Measurements from ENCODE around the gene APOBEC2.

Gene APOBEC2

DNA sequence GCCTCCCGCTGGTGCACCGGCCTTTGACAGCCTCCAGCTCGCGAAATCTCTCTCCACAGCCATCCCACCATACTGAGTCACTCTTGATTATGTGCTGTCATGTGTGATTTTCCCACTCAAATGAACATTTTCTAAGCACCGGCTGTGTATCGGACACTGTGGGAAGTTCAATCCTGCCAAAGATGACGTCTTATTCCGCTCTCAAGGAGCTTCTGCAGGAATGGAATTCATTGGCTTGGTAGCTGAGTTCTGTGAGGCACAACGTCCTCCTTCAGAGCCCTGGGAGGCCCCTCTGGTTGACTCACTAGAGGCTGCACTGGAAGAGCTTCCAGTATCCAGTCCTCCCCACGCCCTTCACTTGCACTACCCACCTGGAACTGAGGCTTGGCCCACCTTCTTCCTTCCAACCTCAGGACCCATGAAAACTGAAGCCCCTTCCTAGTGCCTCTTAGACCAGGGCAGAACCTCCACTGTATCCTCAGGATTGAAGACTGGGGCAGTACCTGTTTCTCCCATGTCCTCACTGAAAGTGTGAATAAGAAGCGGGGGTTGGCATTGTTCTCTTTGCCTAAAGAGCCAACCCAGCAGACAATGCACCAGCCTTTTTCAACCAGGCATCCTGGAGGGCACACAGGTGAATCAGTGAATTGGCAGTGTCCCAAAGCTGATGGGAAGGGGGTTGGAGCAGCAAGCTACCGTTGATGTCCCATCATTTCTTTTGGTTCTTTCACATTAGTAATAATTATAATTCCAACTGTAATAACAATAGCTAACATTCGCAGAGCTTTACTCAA lies 15.7 kb upstream of the APOBEC2 start:
- no peak for DNase-seq (ENCODE audit: extremely low read depth in 1 of 2, low read depth in 1 of 2)

DNA sequence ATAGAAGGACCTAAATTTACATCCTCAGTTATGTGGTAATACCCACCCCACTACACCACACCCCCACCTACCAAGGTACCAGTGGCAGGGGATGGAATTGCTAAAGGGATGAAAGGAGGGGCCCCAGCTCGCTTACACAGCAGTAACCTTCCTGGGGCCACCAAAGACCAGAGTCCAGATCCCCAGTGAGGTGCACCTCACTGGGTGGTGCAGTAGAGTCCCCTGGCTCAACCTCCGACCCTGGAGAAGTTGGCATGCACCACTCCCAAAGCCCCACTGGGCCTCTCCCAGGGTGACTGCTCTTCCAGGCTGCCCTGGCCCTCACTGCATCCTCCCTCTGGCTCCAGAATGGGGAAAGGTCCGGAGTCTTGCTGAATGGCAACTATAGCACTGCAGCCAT lies 14.8 kb upstream of the APOBEC2 start:
- DNase-seq (ENCODE audit: extremely low read depth in 1 of 2, low read depth in 1 of 2), result no peak

DNA sequence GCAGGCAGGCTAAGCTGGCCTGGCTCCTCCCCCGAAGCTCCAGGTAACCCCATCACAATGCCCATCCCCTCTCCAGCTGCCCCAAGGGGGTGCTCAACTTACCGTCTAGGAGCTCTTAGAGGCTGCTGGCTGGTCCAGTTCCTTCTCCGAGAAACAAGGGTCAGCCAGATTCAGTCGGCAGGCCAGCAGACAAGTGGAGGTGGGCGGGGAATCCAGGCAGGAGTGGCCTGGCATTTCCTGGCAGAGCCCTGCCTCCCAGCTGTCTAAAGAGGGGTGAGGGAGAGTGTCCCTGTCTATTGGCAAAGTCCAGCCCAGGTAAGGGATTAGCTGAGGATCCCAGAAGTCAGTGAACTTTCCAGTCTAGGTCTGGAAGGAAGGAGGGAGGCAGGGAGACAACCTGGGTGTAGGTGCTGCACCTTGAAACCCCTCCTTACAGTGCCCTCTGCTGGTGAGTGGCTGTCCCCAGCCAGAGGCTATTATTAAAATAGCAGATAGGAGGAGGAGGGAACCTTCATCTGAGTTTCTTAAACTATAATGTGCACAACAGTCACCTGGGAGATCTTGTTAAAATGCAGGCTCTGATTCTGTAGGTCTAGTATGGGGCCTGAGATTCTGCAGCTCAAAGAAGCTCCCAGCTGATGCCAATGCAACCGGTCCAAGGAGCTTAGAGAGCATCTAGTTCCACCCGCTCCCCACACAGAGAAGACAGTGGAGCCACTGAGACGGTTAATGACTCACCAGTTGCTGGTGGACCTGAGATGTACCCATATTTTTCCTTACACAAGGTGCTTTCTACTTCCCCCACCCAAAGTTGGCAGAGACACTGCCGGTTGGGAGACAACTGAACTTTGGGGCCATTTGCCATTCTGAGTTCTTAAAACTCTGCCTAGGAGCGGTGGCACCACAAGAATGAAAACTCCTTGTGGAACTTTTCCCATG lies 13.7 kb upstream of the APOBEC2 start, which contains the start of gene UNC5CL:
Gene UNC5CL (minus strand): TSS at position 162 of the 939 bp plus-strand sequence. CDS start 4,147 bp downstream, outside the sequence.
- peak in 1 of 2 donors; percentile 27 for DNase-seq (ENCODE audit: extremely low read depth in 1 of 2, low read depth in 1 of 2)

DNA sequence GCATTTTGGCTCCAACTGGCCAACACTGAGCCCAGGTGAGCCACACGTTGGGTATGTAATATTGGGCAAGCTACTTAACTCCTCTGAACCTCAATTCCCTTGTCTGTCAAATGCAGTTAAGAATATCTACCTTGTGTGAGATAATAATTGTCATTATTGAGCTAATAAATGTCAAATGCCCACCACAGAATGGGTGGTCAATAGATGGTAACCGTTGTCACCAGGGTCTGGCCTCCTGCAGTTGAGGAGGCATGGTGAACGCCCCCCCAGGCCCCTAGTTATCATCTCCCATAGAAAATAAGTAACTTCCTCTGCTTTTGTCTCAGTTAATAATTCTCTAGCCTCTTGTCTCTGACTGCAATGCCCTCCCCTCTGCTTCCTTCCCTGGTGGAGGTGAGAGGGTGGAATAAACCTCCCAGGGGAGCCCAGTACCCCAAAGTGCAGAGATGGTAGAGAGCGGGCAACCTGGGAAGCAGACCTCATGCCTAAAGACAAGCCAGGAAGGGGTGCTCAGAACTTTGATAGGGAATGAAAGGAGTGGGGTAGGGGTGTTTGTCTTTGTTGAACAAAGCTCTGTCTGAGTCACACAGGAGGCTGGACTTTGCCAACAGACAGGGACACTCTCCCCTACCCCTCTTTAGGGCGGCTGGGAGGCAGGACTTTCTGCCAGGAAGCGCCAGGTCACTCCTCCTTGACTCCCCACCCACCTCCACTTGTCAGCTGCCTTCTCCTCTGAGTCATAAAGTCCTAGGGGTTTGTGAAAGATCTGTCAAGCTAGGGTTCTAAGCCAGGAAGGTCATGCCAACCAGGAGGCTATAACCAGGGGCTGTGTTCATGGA lies 12.7 kb upstream of the APOBEC2 start:
- no peak for DNase-seq (ENCODE audit: extremely low read depth in 1 of 2, low read depth in 1 of 2)

DNA sequence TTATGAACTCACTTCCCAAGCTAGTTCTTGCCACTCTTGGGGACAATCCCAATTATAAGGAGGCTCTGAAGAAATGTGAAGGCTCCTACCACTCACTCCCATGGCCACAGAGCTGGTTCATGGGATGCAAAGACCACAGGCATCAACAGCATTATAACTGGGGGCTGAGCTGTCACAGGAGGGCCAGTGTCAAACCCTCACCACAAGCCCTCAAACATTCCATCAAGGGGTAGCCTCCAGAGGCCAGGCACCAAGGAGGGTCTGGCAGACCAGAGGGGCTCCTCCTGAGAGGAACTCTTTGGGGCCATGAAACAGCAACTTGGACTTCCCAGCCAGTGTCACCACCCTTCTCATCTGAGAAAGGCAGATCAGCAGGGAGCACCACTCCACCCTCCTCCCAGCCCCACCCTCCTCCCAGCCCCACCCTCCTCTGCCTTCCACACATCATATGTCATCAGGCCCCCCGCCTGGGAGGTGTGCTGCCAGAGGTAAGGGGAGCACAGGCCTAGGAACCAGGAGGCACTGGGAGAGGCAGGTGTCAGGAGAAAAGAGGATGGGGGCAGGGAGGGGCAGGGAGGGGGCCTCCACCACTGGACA lies 12.0 kb upstream of the APOBEC2 start:
- no peak for DNase-seq (ENCODE audit: extremely low read depth in 1 of 2, low read depth in 1 of 2)

DNA sequence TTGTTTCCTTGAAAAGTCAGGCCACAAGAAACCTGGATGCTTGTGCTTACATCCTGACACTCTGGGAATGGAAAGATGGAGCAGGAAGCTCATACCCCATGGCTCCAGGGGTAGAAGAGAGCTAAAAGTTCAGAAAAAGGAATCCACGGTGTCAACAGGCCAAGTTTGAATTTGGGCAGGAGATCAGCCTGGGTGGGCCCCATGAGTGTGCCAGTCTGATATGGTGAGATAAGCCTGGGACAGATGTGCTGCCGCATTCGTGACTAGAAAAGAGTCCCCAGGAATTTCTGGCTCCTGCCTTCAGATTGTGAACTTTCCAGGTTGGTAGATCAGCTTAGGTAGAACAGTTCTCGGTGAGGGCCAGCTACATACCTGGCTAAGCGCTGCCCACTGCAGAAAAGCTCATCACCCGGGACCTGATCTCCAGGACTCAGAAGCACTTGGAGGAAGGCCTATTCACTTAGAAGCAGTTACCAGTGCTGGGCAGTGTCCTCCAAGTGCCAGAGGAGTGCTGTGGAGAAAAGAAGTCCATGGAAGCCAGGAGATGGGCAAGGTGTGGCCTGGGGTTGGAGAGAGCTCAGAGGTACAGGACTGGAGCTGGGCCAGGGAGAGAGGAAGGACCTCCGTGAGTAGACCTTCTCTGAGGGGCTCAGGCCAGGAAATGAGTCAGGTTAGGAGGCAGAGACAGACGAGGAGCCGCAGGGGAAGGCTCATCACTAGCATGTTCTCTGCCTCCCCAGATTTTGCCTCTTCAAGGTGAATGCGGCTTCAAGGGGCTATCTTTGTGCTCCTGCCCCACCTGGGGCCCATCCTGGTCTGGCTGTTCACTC lies 10.6 kb upstream of the APOBEC2 start, which contains the start of gene TSPO2:
Gene TSPO2 (plus strand): TSS at position 242 of the 830 bp plus-strand sequence. CDS start 519 bp downstream, at position 761.
- DNase-seq (ENCODE audit: extremely low read depth in 1 of 2, low read depth in 1 of 2), result no peak

DNA sequence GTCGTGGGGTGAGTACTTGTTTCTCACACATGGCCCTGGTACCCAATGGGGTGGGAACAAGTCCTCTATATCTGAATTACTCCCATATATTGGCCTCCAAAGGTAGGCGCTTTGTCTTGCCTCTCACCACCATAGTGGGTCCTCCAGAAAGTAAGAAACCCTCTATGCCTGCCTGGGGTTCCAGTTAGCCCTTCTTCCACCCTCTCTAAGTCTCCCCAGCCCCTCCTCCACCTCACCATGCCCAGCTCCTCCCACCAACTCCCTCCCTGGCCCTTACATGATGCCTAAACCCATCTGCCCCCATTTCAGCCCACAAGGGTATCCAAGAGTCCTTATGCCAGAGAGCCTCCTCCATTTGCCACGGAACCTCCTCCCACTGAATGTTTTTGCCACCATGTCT lies 9.9 kb upstream of the APOBEC2 start:
- DNase-seq (ENCODE audit: extremely low read depth in 1 of 2, low read depth in 1 of 2), result no peak

DNA sequence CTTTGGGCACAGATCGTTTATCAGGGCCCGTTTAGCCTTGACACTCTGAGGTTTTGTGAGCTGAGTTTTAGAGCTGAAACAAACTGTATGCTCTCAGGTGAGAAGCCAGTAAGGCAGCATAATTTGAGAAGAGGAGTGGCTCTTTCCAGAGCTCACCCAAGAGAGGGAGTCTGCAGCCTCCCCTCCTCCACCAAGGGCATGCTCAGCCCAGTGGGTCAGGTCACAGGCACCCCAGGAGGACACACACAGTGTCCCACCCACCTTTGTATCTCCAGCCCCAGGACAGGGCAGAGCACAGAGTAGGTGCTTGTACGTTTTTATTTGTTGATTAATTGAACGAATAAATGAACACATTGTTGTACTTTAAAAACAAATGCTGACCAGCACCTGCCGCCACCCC lies 7.3 kb upstream of the APOBEC2 start:
- no peak for DNase-seq (ENCODE audit: extremely low read depth in 1 of 2, low read depth in 1 of 2)

DNA sequence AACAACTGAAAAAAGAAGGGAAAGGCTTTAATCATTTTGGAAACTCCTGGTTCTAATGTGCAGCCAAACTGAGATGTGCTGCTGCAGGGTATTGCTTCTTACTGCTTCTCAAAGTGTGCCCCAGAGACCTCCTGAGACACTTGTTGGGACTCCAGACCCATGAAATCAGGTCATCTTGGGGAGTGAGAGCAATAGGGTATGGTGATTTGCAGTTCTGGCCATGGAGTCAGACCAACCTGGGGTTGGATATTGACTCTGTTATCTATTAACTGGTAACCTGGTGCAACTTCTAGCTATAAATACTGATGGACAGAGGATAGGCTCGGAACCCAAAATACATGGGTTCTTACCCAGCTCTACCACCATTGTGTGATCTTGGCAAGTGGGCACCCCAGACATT lies 6.9 kb upstream of the APOBEC2 start:
- no peak for DNase-seq (ENCODE audit: extremely low read depth in 1 of 2, low read depth in 1 of 2)

DNA sequence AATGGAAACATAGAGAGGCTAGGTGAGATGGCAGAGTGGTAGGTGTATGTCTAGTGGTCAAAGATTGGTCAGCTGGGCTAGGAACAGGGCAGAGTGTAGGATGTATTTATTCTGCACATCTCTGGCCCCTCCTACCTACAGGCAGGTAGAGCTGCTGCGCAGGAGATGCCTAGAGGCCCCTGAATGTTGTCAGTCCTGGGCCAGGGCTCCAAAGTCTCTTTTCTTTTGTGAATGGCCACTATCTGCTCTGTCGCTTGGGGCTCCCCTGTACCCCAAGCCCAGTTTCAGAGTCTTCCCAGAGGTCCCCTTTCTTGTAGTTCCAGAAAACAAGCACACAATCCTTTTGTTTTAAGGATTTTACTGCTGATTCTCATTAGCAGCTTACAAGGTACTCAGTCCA lies 5.7 kb upstream of the APOBEC2 start:
- DNase-seq (ENCODE audit: extremely low read depth in 1 of 2, low read depth in 1 of 2), result no peak

DNA sequence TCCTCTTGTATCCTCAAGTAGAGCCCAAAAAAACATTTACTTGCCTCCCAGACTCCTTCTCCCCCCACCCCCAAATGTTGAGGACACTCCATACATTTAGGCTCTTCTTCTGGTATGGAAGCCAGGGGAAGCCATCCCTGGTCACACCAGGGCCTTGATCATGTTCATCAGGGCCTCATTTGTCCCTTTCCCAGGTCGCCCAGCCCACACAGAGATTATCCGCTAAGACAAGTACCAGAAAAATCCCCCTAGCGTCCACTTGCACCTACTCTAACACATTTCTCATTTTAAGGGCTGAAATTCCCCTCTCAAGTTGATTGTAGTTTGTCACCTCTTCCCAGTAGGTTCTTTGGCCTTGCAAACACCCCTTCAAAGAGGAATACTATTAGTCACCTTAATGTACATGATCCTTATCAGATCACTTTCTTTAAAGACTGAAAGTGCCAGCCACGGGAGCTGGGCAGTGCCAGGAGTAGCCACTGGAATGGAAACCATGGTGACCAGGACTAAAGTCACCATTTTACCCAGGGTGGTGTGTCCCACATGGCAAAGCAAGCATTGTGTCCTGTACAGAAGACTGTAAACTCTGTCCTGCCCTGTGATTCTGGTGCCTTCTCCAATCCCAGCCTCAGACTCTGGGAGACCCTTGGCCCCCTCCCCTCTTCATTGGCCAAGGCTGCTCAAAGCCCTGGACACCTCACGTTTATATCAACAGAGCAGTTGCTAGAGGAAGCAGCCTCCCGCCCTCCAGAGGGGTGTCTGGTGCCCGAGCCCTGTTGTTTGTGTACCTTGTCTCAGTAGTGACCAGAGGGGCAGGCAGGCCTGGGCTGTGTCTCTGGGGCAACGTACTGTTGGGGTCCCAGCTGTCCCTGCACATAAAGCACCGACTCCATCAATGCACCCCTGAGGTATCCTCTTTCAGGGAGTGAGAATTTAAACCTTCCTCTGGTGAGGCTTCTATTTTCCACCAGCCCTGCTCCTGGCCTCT lies 5.0 kb upstream of the APOBEC2 start:
- no peak for DNase-seq (ENCODE audit: extremely low read depth in 1 of 2, low read depth in 1 of 2)

DNA sequence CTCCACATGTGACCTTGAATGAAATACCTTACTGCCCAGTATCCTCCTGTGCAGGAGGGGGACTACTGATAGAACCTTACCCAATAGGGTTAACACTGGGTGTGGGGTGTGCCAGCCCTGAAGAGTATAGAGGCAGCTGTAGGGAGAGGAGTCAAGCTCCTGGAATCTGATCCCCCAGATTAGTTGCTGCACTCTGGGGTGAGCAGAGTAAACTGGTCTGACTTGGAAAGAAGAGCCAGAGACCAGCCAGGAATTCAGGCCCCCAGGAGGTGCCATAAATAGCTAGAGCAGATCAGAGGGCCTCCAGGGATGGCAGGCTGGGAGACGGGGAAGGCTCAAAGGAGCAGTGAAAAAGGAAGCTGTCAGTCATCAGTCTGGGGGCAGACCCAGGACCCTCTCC lies 3.5 kb upstream of the APOBEC2 start:
- no peak for DNase-seq (ENCODE audit: extremely low read depth in 1 of 2, low read depth in 1 of 2)

DNA sequence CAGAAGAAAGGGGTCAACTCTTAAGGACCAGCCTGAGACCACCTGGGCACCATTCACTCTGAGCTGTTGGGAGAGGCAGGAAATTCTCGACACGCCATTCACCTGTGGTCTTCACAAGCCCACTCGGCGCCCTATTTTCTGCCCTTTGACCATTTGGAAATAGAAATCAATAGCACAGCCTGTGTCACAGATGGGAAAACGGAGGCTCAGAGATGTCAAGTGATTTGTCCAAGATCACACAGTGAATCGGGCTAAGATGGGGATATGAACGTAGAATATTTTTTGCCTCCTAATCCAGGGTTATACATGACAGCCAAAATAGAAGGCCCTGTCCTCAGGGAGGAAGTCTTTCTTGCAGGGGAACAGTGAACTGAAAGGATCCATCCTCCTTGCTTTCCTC lies 3.0 kb upstream of the APOBEC2 start:
- DNase-seq (ENCODE audit: extremely low read depth in 1 of 2, low read depth in 1 of 2), result no peak

DNA sequence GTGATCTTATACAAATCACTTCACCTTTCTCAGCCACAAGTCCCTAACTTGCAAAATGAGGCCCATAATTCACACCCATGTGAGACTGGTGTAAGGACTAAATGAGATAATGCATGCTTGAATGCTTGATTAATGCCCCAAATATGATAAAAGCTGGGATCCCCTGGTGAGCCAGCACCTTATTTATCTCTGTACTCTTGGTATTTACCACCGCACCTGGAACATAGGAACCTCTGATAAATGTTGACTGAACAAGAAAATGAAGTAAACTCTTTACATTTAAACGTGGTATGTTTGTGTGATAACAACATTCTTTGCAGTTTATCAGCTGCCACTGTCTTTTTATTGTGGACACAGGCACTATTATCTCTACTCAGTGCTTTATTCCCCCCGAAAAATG lies 2.5 kb upstream of the APOBEC2 start:
- no peak for DNase-seq (ENCODE audit: extremely low read depth in 1 of 2, low read depth in 1 of 2)

DNA sequence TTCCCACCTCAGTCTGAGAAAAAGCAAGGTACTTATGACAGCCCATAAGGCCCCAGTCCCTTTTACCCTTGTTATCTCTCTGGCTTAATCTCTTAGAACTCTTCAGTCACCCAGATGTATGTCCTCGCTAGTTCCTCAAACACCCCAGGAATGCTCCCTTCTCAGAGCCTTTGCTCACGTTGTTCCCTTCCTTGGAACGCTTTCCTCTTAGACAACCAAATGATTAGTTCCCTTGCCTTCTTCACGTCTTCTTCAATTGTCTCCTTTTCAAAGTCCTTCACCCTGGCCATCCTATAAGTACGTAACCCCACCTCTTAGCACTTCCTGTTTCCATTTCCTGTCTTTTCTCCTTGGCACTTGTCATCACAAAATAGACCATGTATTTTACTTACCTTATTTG lies 1.1 kb upstream of the APOBEC2 start:
- no peak for DNase-seq (ENCODE audit: extremely low read depth in 1 of 2, low read depth in 1 of 2)

DNA sequence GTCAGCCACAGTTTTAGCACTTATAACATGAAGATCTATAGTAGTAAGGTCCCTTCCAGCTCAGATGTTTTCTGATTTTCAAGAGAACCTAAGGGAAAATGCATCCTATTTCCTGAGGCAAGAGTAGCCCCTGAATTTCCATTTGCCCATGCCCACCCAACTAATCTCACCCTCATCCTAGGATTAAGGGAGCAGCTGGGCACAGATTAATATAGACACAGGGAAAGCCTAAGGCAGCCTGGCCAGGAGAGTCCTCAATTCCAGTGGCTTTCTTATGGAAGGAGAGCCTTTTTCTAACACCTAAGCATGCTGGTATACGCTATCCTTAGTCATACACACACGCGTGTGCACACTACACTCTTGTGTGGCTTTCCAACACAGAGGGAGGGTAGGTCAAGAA lies 1.5 kb downstream of the APOBEC2 start:
- DNase-seq (ENCODE audit: extremely low read depth in 1 of 2, low read depth in 1 of 2), result no peak

DNA sequence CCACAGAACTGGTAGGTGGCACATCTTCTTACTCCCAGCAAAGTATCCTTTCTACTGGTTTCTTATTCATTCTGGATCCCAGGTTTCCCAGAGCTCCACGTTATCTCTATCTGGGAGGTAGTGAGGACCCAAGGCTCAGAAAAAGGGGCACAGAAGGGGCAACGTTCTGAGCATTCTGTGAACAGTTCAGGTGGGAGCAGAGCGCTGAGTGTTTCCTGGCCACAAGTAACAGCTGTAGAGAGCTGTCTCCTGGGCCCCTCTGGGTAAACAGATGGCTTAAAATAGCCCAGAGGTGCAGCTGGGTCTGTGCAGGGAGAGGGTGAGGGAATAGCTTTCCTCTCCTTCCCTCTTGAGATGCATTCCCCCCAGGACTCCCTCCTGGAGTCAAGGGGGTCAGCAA lies 2.1 kb downstream of the APOBEC2 start:
- no peak for DNase-seq (ENCODE audit: extremely low read depth in 1 of 2, low read depth in 1 of 2)

DNA sequence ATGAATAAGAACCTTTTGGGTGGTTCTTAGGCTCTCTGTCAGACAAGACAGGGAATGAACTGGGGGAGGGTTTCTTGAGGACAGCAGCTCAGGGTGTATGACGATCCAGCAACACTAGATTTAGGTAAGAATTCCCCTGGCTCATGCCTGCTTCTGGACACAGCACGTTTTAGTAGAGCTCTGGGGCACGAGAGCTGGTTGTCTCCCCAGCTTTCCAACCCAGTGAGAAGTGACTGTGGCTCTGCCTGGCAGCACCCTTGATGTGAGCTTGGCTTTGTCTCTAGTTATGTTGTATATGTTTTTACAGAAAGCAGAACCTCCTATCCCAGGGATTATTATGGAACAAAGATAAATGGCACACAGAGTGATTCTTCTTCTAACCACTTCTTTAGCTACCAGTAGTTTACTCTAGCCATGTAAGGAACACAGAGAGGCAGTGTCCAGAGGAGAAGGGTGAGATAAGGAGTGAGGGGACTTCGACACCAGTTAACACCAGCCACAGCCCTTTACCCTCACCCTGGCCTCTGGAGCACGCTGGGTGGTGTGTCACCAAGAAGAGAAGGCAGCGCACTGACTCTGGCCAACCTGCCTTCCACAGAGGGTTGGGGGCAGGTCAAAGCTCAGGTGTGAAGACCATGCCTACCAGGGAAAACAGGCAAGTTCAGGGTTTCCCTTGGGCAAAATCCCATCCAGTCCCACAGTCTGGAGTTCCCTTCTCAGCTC lies 3.9 kb downstream of the APOBEC2 start:
- no peak for DNase-seq (ENCODE audit: extremely low read depth in 1 of 2, low read depth in 1 of 2)

Data from activated CD8-positive, alpha-beta memory T cell treated with anti-CD3 and anti-CD28 coated beads for 1 hour (primary cell).